GM21825 (cell line): ENCODE data around the gene ERICH6B.

Experiments used
- ATAC-seq: cut with Tn5 transposase; IDR thresholded peaks from one replicate; pipeline ENCODE4 v1.9.1; 2021; ENCODE audit warnings: mild to moderate bottlenecking, moderate library complexity; ENCODE audit not compliant: unreplicated experiment

Gene ERICH6B

GRCh38 chr13:45602183-45603170, 13.1 kb downstream of the ERICH6B start:
- no peak for ATAC-seq

- ATAC-seq = no peak
These were observed 13.9 kb downstream of the ERICH6B start for GRCh38 chr13:45601680-45602079.

GRCh38 chr13:45598597-45598996, 16.9 kb downstream of the ERICH6B start:
- ATAC-seq = no peak

- ATAC-seq = no peak
These were observed 18.6 kb downstream of the ERICH6B start for GRCh38 chr13:45596800-45597475.

- no peak for ATAC-seq
These were observed 19.6 kb downstream of the ERICH6B start for GRCh38 chr13:45595965-45596364.

- ATAC-seq = no peak
These were observed 20.8 kb downstream of the ERICH6B start for GRCh38 chr13:45594764-45595163.

GRCh38 chr13:45594227-45594626, 21.3 kb downstream of the ERICH6B start:
- no peak for ATAC-seq

- ATAC-seq = no peak
These were observed 22.8 kb downstream of the ERICH6B start for GRCh38 chr13:45592758-45593157.

GRCh38 chr13:45590066-45590465, 25.5 kb downstream of the ERICH6B start:
- ATAC-seq = no peak

- ATAC-seq = no peak
These were observed 27.6 kb downstream of the ERICH6B start for GRCh38 chr13:45587897-45588296.

GRCh38 chr13:45584816-45585215, 30.7 kb downstream of the ERICH6B start:
- no peak for ATAC-seq

- no peak for ATAC-seq
These were observed 33.0 kb downstream of the ERICH6B start for GRCh38 chr13:45582408-45583076.

GRCh38 chr13:45576466-45576865, 39.1 kb downstream of the ERICH6B start:
- ATAC-seq = no peak

GRCh38 chr13:45575830-45576180, 39.7 kb downstream of the ERICH6B start:
- ATAC-seq = no peak

GRCh38 chr13:45575146-45575829, 40.3 kb downstream of the ERICH6B start:
- no peak for ATAC-seq

- no peak for ATAC-seq
These were observed 50.2 kb downstream of the ERICH6B start for GRCh38 chr13:45565331-45565730.

- ATAC-seq = no peak
These were observed 51.3 kb downstream of the ERICH6B start for GRCh38 chr13:45564133-45564776.

GRCh38 chr13:45554604-45555109, 60.9 kb downstream of the ERICH6B start:
- ATAC-seq = no peak

- no peak for ATAC-seq
These were observed 67.3 kb downstream of the ERICH6B start for GRCh38 chr13:45548281-45548680.

- ATAC-seq = no peak
These were observed 69.2 kb downstream of the ERICH6B start for GRCh38 chr13:45546410-45546765.
